ENCODE measurements around the gene FAM53B.
A peak's percentile ranks its signal among the peaks of the same experiment; 100 is the strongest.

FAM53B gene

GRCh38 chr10:124708246-124708779 lies 35.9 kb downstream of the FAM53B start:
- Histone ChIP-seq H3K27me3 (ENCODE audit: insufficient read depth, low read length) (no peaks in the 10 kb centered on the region), H3K14ac (ENCODE audit: low read length) (no peak overlapping the region), H2AK5ac (ENCODE audit: low read length) (no peak overlapping the region), H3K9me3 (ENCODE audit: insufficient read depth, low read depth, low read length) (no peaks in the 10 kb centered on the region), H3K18ac (ENCODE audit: low read length) (no peak overlapping the region), H3K79me1 (ENCODE audit: low read length) (no peaks in the 10 kb centered on the region), H4K91ac (ENCODE audit: low read depth, low read length) (no peak overlapping the region), H4K12ac (ENCODE audit: low read depth, low read length) (no peak overlapping the region), H3K23ac (ENCODE audit: low read length) (no peak overlapping the region), H3K4me2 (ENCODE audit: low read length) (no peak overlapping the region), H3K36me3 (ENCODE audit: control insufficient read depth in 1 of 2, insufficient read depth in 2 of 2, low read length in 2 of 2) (peaks cover 13 to 28% of the 10 kb centered on the region in 2 experiments), H2AFZ (ENCODE audit: insufficient read depth, low read length, poor library complexity) (no peak overlapping the region), H3K27ac (ENCODE audit: low read depth, low read length) (no peak overlapping the region), H2BK120ac (ENCODE audit: insufficient read depth, low read length, poor library complexity) (no peak overlapping the region), H3K79me2 (ENCODE audit: control insufficient read depth, insufficient read depth, low read length, poor library complexity) (no peaks in the 10 kb centered on the region), H3K4me3 (ENCODE audit: low read depth, low read length) (no peak overlapping the region), H2BK12ac (ENCODE audit: low read length) (no peak overlapping the region), H2BK5ac (ENCODE audit: low read depth, low read length, poor library complexity) (no peak overlapping the region), H3K4ac (ENCODE audit: low read depth, low read length) (no peak overlapping the region), H3K4me1 (ENCODE audit: control insufficient read depth in 1 of 2, insufficient read depth in 2 of 2, low read length in 2 of 2) (peaks cover 12 to 18% of the 10 kb centered on the region in 2 experiments), H3K9ac (ENCODE audit: low read length) (no peak overlapping the region), H4K8ac (ENCODE audit: low read depth, low read length) (no peak overlapping the region)
- DNase-seq, result no peak
- no CpG with 5 or more reads among the region's 9 CpGs for WGBS (ENCODE audit: extremely low coverage, insufficient coverage, insufficient read length)

GRCh38 chr10:124707551-124707950 lies 36.6 kb downstream of the FAM53B start:
- Histone ChIP-seq H2BK12ac (ENCODE audit: low read length) (no peak overlapping the region), H2BK120ac (ENCODE audit: insufficient read depth, low read length, poor library complexity) (no peak overlapping the region), H4K12ac (ENCODE audit: low read depth, low read length) (no peak overlapping the region), H3K9ac (ENCODE audit: low read length) (no peak overlapping the region), H3K36me3 (ENCODE audit: control insufficient read depth in 1 of 2, insufficient read depth in 2 of 2, low read length in 2 of 2) (peaks cover 14 to 32% of the 10 kb centered on the region in 2 experiments), H3K4me3 (ENCODE audit: low read depth, low read length) (no peak overlapping the region), H4K8ac (ENCODE audit: low read depth, low read length) (no peak overlapping the region), H3K23ac (ENCODE audit: low read length) (no peak overlapping the region), H3K4ac (ENCODE audit: low read depth, low read length) (no peak overlapping the region), H3K4me1 (ENCODE audit: control insufficient read depth in 1 of 2, insufficient read depth in 2 of 2, low read length in 2 of 2) (peaks cover 12 to 18% of the 10 kb centered on the region in 2 experiments), H3K27me3 (ENCODE audit: insufficient read depth, low read length) (no peaks in the 10 kb centered on the region), H2AK5ac (ENCODE audit: low read length) (no peak overlapping the region), H2AFZ (ENCODE audit: insufficient read depth, low read length, poor library complexity) (no peak overlapping the region), H3K79me2 (ENCODE audit: control insufficient read depth, insufficient read depth, low read length, poor library complexity) (no peaks in the 10 kb centered on the region), H3K18ac (ENCODE audit: low read length) (no peak overlapping the region), H4K91ac (ENCODE audit: low read depth, low read length) (no peak overlapping the region), H3K14ac (ENCODE audit: low read length) (no peak overlapping the region), H2BK5ac (ENCODE audit: low read depth, low read length, poor library complexity) (no peak overlapping the region), H3K79me1 (ENCODE audit: low read length) (no peaks in the 10 kb centered on the region), H3K4me2 (ENCODE audit: low read length) (no peak overlapping the region), H3K9me3 (ENCODE audit: insufficient read depth, low read depth, low read length) (no peaks in the 10 kb centered on the region), H3K27ac (ENCODE audit: low read depth, low read length) (no peak overlapping the region)
- no CpG with 5 or more reads among the region's 8 CpGs for WGBS (ENCODE audit: extremely low coverage, insufficient coverage, insufficient read length)
- DNase-seq, result no peak

GRCh38 chr10:124707144-124707467 lies 37.1 kb downstream of the FAM53B start:
- Histone ChIP-seq H3K23ac (ENCODE audit: low read length) (no peak overlapping the region), H3K4me1 (ENCODE audit: control insufficient read depth in 1 of 2, insufficient read depth in 2 of 2, low read length in 2 of 2) (peaks cover 12 to 18% of the 10 kb centered on the region in 2 experiments), H3K4me3 (ENCODE audit: low read depth, low read length) (no peak overlapping the region), H3K4me2 (ENCODE audit: low read length) (no peak overlapping the region), H3K27me3 (ENCODE audit: insufficient read depth, low read length) (no peaks in the 10 kb centered on the region), H3K4ac (ENCODE audit: low read depth, low read length) (no peak overlapping the region), H3K79me2 (ENCODE audit: control insufficient read depth, insufficient read depth, low read length, poor library complexity) (no peaks in the 10 kb centered on the region), H2BK12ac (ENCODE audit: low read length) (no peak overlapping the region), H4K12ac (ENCODE audit: low read depth, low read length) (no peak overlapping the region), H2AFZ (ENCODE audit: insufficient read depth, low read length, poor library complexity) (peak overlapping the region; percentile 37), H3K36me3 (ENCODE audit: control insufficient read depth in 1 of 2, insufficient read depth in 2 of 2, low read length in 2 of 2) (peaks cover 14 to 33% of the 10 kb centered on the region in 2 experiments), H3K14ac (ENCODE audit: low read length) (no peak overlapping the region), H4K91ac (ENCODE audit: low read depth, low read length) (no peak overlapping the region), H4K8ac (ENCODE audit: low read depth, low read length) (no peak overlapping the region), H2BK5ac (ENCODE audit: low read depth, low read length, poor library complexity) (no peak overlapping the region), H3K27ac (ENCODE audit: low read depth, low read length) (no peak overlapping the region), H2AK5ac (ENCODE audit: low read length) (no peak overlapping the region), H3K18ac (ENCODE audit: low read length) (no peak overlapping the region), H2BK120ac (ENCODE audit: insufficient read depth, low read length, poor library complexity) (no peak overlapping the region), H3K9me3 (ENCODE audit: insufficient read depth, low read depth, low read length) (no peaks in the 10 kb centered on the region), H3K9ac (ENCODE audit: low read length) (no peak overlapping the region), H3K79me1 (ENCODE audit: low read length) (no peaks in the 10 kb centered on the region)
- peak; percentile 60 to 70 for DNase-seq
- WGBS (ENCODE audit: extremely low coverage, insufficient coverage, insufficient read length), result no CpG with 5 or more reads among the region's 3 CpGs

GRCh38 chr10:124706462-124707143 lies 37.6 kb downstream of the FAM53B start:
- no peaks in the 10 kb centered on the region for H3K79me1 ChIP-seq (ENCODE audit: low read length)
- no peak overlapping the region for H3K14ac ChIP-seq (ENCODE audit: low read length)
- no peak overlapping the region for H3K4me3 ChIP-seq (ENCODE audit: low read depth, low read length)
- no peaks in the 10 kb centered on the region for H3K9me3 ChIP-seq (ENCODE audit: insufficient read depth, low read depth, low read length)
- no peak overlapping the region for H2BK12ac ChIP-seq (ENCODE audit: low read length)
- no peak overlapping the region for H3K4me2 ChIP-seq (ENCODE audit: low read length)
- DNase-seq, result no peak
- H3K79me2 ChIP-seq (ENCODE audit: control insufficient read depth, insufficient read depth, low read length, poor library complexity), result no peaks in the 10 kb centered on the region
- no peak overlapping the region for H3K18ac ChIP-seq (ENCODE audit: low read length)
- H3K36me3 ChIP-seq (ENCODE audit: control insufficient read depth in 1 of 2, insufficient read depth in 2 of 2, low read length in 2 of 2), result peaks cover 14 to 33% of the 10 kb centered on the region in 2 experiments
- H2BK5ac ChIP-seq (ENCODE audit: low read depth, low read length, poor library complexity), result no peak overlapping the region
- H3K9ac ChIP-seq (ENCODE audit: low read length), result no peak overlapping the region
- peak overlapping the region; percentile 37 for H2AFZ ChIP-seq (ENCODE audit: insufficient read depth, low read length, poor library complexity)
- no CpG with 5 or more reads among the region's 9 CpGs for WGBS (ENCODE audit: extremely low coverage, insufficient coverage, insufficient read length)
- H3K4me1 ChIP-seq (ENCODE audit: control insufficient read depth in 1 of 2, insufficient read depth in 2 of 2, low read length in 2 of 2), result peaks cover 12 to 18% of the 10 kb centered on the region in 2 experiments
- H4K8ac ChIP-seq (ENCODE audit: low read depth, low read length), result no peak overlapping the region
- no peak overlapping the region for H3K23ac ChIP-seq (ENCODE audit: low read length)
- no peak overlapping the region for H2AK5ac ChIP-seq (ENCODE audit: low read length)
- no peak overlapping the region for H4K91ac ChIP-seq (ENCODE audit: low read depth, low read length)
- H2BK120ac ChIP-seq (ENCODE audit: insufficient read depth, low read length, poor library complexity), result no peak overlapping the region
- H3K27me3 ChIP-seq (ENCODE audit: insufficient read depth, low read length), result no peaks in the 10 kb centered on the region
- H3K4ac ChIP-seq (ENCODE audit: low read depth, low read length), result no peak overlapping the region
- no peak overlapping the region for H3K27ac ChIP-seq (ENCODE audit: low read depth, low read length)
- H4K12ac ChIP-seq (ENCODE audit: low read depth, low read length), result no peak overlapping the region
